ENCODE measurements around the gene RXFP1.

- TF ChIP-seq POLR2AphosphoS5 (IDR thresholded peaks at IDR 0.05) (no peak), CTCF (IDR thresholded peaks at IDR 0.05; ENCODE audit: poor library complexity, severe bottlenecking) (no peak), SMC3 (conservative IDR thresholded peaks at IDR 0.05; ENCODE audit: poor library complexity) (no peak), TAF1 (IDR thresholded peaks at IDR 0.05; ENCODE audit: low read depth) (no peak), EP300 (conservative IDR thresholded peaks at IDR 0.05; ENCODE audit: poor library complexity, severe bottlenecking) (no peak), EZH2 (IDR thresholded peaks at IDR 0.05; ENCODE audit: borderline replicate concordance, insufficient read depth, low read length, poor library complexity, severe bottlenecking) (no peak), MXI1 (conservative IDR thresholded peaks at IDR 0.05; ENCODE audit: poor library complexity, severe bottlenecking) (no peak), RAD21 (conservative IDR thresholded peaks at IDR 0.05) (no peak)
These were observed 13.5 kb downstream of the RXFP1 start for GRCh38 chr4:158535130-158535614.

Measured in neural cell (in vitro differentiated cells).